ENCODE results near the gene ADIPOR2. TPM values are rescaled to one million over a fixed set of nuclear protein-coding genes. Genes with fewer than 3 reads are reported as not detected.

Gene ADIPOR2
- polyA plus RNA-seq, 3 donors = 3.9 to 14.6 (median 6.2) TPM

DNA sequence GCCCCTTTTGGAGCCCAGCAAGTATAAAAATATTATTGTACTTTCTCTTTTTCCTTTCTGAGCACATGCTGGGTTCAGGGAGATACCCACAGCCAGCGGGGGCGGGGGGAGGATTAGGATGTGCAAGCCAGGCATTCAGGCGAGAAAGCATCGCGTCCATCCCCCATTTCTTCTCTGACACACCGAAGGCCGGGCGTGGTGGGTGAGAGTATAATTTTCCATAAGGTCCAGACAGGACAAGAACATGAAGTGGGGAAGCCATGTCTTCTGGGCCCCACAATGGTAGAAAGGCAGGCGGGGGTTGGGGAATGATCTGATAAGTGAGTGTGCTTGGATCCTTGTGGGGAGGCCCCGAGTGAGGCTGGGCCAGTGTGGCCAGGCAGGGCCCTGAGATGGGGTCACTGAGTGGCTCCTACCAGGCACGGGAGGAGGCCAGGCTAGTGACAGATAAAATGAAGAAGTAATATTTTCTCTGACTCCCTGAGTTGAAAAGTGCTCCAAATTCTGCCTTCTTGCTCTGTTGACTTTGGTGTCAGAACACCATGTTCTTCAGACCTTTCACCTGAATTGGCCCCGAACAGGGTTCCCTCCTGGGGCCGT is 118.8 kb downstream of the ADIPOR2 start:
- peak; percentile 37 to 65 (median 54) for DNase-seq
- no peaks in the 10 kb centered on the region for H3K9me3 ChIP-seq (replicated peaks in 1 of 2; ENCODE audit: control insufficient read depth in 1 of 2, insufficient read depth in 1 of 2, low read length in 2 of 2)
- intact Hi-C loops (cut with micrococcal nuclease) = loop anchor here (2.0 to 10.0 kb wide), 2 partner anchors 13 to 535 kb away; no protein-coding TSS in a partner anchor
- H3K4me1 ChIP-seq (ENCODE audit: control insufficient read depth in 1 of 2, insufficient read depth in 2 of 2, low read length in 2 of 2) = peaks cover 82 to 97% of the 10 kb centered on the region in 2 donors
- 73% methylated on average over 5 of the region's 13 CpGs for WGBS (ENCODE audit: insufficient coverage)
- H3K27me3 Mint-ChIP-seq (ENCODE audit: low read depth in 3 of 3) = peaks cover 0 to 2% (median 1%) of the 10 kb centered on the region in 3 donors
- H3K79me2 ChIP-seq (ENCODE audit: insufficient read depth, low read length) = peaks cover 21% of the 10 kb centered on the region
- no peak for TF ChIP-seq CTCF (IDR thresholded peaks at IDR 0.05)
- H3K36me3 Mint-ChIP-seq = peaks cover 9 to 13% of the 10 kb centered on the region in 2 donors
- peaks cover 84% of the 10 kb centered on the region for H3K4me1 Mint-ChIP-seq
- no peaks in the 10 kb centered on the region for H3K27me3 ChIP-seq (ENCODE audit: control insufficient read depth in 2 of 2, insufficient read depth in 2 of 2, low read length in 2 of 2)
- peak overlapping the region; percentile 94 to 98 for H3K27ac ChIP-seq (ENCODE audit: low read depth in 1 of 2, low read length in 2 of 2)
- H3K4me2 ChIP-seq (replicated peaks; ENCODE audit: extremely low read depth, low read length, poor library complexity, severe bottlenecking) = peak overlapping the region; percentile 6
- peak overlapping the region; percentile 37 for H2AFZ ChIP-seq (ENCODE audit: insufficient read depth, low read depth, low read length, poor library complexity, severe bottlenecking)
- peak overlapping the region in 1 of 3 experiments; percentile 69 for H3K4me3 ChIP-seq (replicated peaks in 1 of 3; ENCODE audit: low read depth in 2 of 3, low read length in 3 of 3)
- peaks cover 0 to 3% (median 0%) of the 10 kb centered on the region in 7 donors for H3K9me3 Mint-ChIP-seq
- H3K4me3 Mint-ChIP-seq = peak overlapping the region; percentile 39 to 58
- peak overlapping the region; percentile 94 to 100 (median 100) for H3K27ac Mint-ChIP-seq
- H4K20me1 ChIP-seq (ENCODE audit: insufficient read depth, low read length) = no peaks in the 10 kb centered on the region
- H3K36me3 ChIP-seq (replicated peaks in 1 of 2; ENCODE audit: control insufficient read depth in 1 of 2, insufficient read depth in 2 of 2, low read length in 2 of 2) = no peaks in the 10 kb centered on the region
- H3K9ac ChIP-seq (ENCODE audit: insufficient read depth, low read length, poor library complexity, severe bottlenecking) = no peak overlapping the region

DNA sequence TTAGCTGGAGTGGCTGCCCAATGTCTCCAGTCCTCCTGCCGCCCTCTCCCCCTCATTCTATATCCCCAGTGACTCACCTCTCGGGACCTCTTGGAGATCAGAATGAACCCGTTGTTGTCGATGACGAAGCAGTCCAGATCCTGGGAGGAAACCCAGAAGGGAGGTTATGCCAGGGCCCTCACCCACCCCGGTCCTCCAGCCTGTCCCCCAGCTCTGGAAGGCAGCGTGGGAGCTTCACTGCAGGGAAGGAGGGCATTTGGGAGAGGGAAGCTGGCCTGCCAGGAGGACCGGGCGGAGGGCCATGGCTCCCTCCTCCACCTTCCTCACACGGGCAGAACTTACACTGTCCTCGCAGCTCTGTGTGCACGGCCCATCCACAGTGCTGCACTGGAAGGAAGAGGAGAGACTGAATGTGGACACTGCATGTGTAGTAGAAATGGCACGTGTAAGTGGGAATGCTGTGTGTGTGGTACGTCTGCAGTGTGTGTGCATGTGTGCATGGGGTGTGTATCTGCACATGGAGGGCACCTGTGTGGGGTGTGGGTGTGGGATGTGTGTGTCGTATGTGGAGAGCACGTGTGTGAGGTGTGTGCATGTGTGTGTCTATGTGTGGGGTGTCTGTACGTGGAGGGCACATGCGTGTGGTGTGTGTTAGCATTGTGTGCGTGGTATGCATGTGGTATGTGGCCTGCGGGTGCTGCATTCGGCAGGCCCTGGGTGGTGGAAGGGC is 119.5 kb downstream of the ADIPOR2 start:
- Histone ChIP-seq H3K9ac (ENCODE audit: insufficient read depth, low read length, poor library complexity, severe bottlenecking) (no peak overlapping the region), H3K27ac (ENCODE audit: low read depth in 1 of 2, low read length in 2 of 2) (peak overlapping the region; percentile 94 to 98), H3K4me3 (replicated peaks in 1 of 3; ENCODE audit: low read depth in 2 of 3, low read length in 3 of 3) (peak overlapping the region in 1 of 3 experiments; percentile 69), H3K9me3 (replicated peaks in 1 of 2; ENCODE audit: control insufficient read depth in 1 of 2, insufficient read depth in 1 of 2, low read length in 2 of 2) (no peaks in the 10 kb centered on the region), H3K4me1 (ENCODE audit: control insufficient read depth in 1 of 2, insufficient read depth in 2 of 2, low read length in 2 of 2) (peaks cover 79 to 97% of the 10 kb centered on the region in 2 donors), H2AFZ (ENCODE audit: insufficient read depth, low read depth, low read length, poor library complexity, severe bottlenecking) (peak overlapping the region; percentile 37), H3K4me2 (replicated peaks; ENCODE audit: extremely low read depth, low read length, poor library complexity, severe bottlenecking) (peak overlapping the region; percentile 69), H4K20me1 (ENCODE audit: insufficient read depth, low read length) (no peaks in the 10 kb centered on the region), H3K36me3 (replicated peaks in 1 of 2; ENCODE audit: control insufficient read depth in 1 of 2, insufficient read depth in 2 of 2, low read length in 2 of 2) (no peaks in the 10 kb centered on the region), H3K79me2 (ENCODE audit: insufficient read depth, low read length) (peaks cover 21% of the 10 kb centered on the region), H3K27me3 (ENCODE audit: control insufficient read depth in 2 of 2, insufficient read depth in 2 of 2, low read length in 2 of 2) (no peaks in the 10 kb centered on the region)
- Mint-ChIP-seq H3K27me3 (ENCODE audit: low read depth in 3 of 3) (peaks cover 0 to 3% (median 2%) of the 10 kb centered on the region in 3 donors), H3K4me1 (peaks cover 88% of the 10 kb centered on the region), H3K27ac (peak overlapping the region; percentile 98 to 100 (median 100)), H3K4me3 (peak overlapping the region; percentile 58 to 71), H3K9me3 (peaks cover 0 to 4% (median 0%) of the 10 kb centered on the region in 7 donors), H3K36me3 (peaks cover 9 to 13% of the 10 kb centered on the region in 2 donors)
- intact Hi-C loops (cut with micrococcal nuclease) = loop anchor here (2.0 to 10.0 kb wide), 2 partner anchors 14 to 534 kb away; no protein-coding TSS in a partner anchor
- WGBS (ENCODE audit: insufficient coverage) = 94% methylated on average over 10 of the region's 21 CpGs
- no peak for TF ChIP-seq CTCF (IDR thresholded peaks at IDR 0.05)
- peak; percentile 39 to 72 (median 47) for DNase-seq
